Gastroesophageal sphincter (tissue), 4 donors: ENCODE data around the gene DEPDC1B. TPM values are rescaled to one million over a fixed set of nuclear protein-coding genes. Genes with fewer than 3 reads are reported as not detected.
A peak's percentile ranks its signal among the peaks of the same experiment; 100 is the strongest.

Source experiments
- ATAC-seq: fragments of 150-250 bp; one replicate; pipeline ENCODE4 v1.9.1; 2016; ENCODE audit warnings: mild to moderate bottlenecking, moderate library complexity
- H3K27ac ChIP-seq, 4 donors: fragments of 200-600 bp; sonication (generic) in 3 of 4; 1 replicate in 3 of 4; 2 replicates in 1 of 4; pipeline ENCODE4 v1.5.1; 2016 to 2019
- H3K27me3 ChIP-seq: fragments of 200-600 bp; sonication (generic); one replicate; pipeline ENCODE4 v1.5.1; 2019
- H3K36me3 ChIP-seq, 2 donors: fragments of 200-600 bp; sonication (generic); one replicate each; pipeline ENCODE4 v1.5.1; 2019; ENCODE audit warnings: control low read depth in 1 of 2
- H3K4me1 ChIP-seq, 3 donors: fragments of 200-600 bp; sonication (generic); 1 replicate in 2 of 3; 2 replicates in 1 of 3; pipeline ENCODE4 v1.5.1; 2016 to 2019; ENCODE audit warnings: control low read depth in 2 of 3
- H3K4me3 ChIP-seq, 2 donors: fragments of 200-600 bp; sonication (generic); one replicate each; pipeline ENCODE4 v1.5.1; 2019; ENCODE audit warnings: mild to moderate bottlenecking in 1 of 2, moderate library complexity in 1 of 2
- H3K9me3 ChIP-seq, 3 donors: fragments of 200-600 bp; sonication (generic); one replicate each; pipeline ENCODE4 v1.5.1; 2017 to 2019; ENCODE audit warnings: control low read depth in 2 of 3
- EP300 ChIP-seq: sonication (generic); formaldehyde crosslinking; IDR thresholded peaks from one replicate; pipeline ENCODE4 v1.6.1; 2017; ENCODE audit warnings: antibody characterized with exemption, mild to moderate bottlenecking
- POLR2A ChIP-seq, 2 donors: fragments of 450-650 bp; IDR thresholded peaks; one replicate each; pipeline ENCODE4 v1.6.1; 2017; ENCODE audit warnings: antibody characterized with exemption in 2 of 2, mild to moderate bottlenecking in 2 of 2, moderate library complexity in 1 of 2
- POLR2AphosphoS5 ChIP-seq: sonication (generic); formaldehyde crosslinking; IDR thresholded peaks from one replicate; pipeline ENCODE4 v1.6.1; 2017; ENCODE audit warnings: antibody characterized with exemption
- WGBS, 2 donors: methylation state at CpG; one replicate each; pipeline ENCODE4 v1.1.5; 2018; ENCODE audit warnings: low coverage in 1 of 2; 5-methylcytosine and 5-hydroxymethylcytosine counted together
- total RNA-seq, 4 donors: library from RNA; depleted of rRNA; stranded (reverse); fragments of >200 nt; gene quantifications; one replicate each; pipeline ENCODE4 v1.1.0, GENCODE V29; 2016
- TF ChIP-seq, protein P1 (sequence below), 4 experiments: fragments of 200-600 bp in 2 of 4; fragments of 450-650 bp in 2 of 4; sonication (generic) in 1 of 4; IDR thresholded peaks; one replicate each; pipeline ENCODE4 v1.5.1; 2017 to 2019; ENCODE audit warnings: antibody characterized with exemption in 4 of 4, mild to moderate bottlenecking in 2 of 4, moderate library complexity in 2 of 4

DEPDC1B gene
- total RNA-seq, 4 donors from 2014 or later, result 0.62 to 0.69 TPM; not detected in 2

DNA sequence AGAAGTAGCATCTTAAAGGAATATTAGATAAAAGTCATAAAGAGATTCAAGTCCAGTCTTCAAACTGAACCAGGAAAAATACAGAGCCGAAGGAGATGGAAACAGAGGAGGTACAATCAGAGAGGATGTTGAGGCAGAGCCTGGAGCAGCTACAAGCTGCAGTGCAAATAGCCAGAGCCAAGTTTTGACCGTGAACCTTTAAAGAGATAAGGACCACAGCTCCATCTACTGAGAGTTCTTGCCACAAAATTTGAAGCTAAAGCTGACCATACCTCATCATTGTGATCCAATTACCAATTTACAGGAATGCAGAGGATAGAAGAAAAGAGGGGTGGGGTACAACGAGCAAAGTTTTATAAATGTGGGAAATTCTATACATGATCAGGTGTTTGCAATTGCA, 10.4 kb upstream of the DEPDC1B start:
- Histone ChIP-seq H3K4me3 (no peak overlapping the region), H3K4me1 (no peaks in the 10 kb centered on the region), H3K36me3 (no peaks in the 10 kb centered on the region), H3K9me3 (peaks cover 0 to 4% (median 0%) of the 10 kb centered on the region in 3 donors), H3K27me3 (no peaks in the 10 kb centered on the region), H3K27ac (no peak overlapping the region)
- no peak for ATAC-seq
- 53 to 68% methylated on average over 3 of the region's 3 CpGs for WGBS, 2 donors
- TF ChIP-seq POLR2A (IDR thresholded peaks at IDR 0.05), result no peak
- TF ChIP-seq POLR2AphosphoS5, result no peak
- TF ChIP-seq EP300, result no peak
- TF ChIP-seq, protein P1, sequence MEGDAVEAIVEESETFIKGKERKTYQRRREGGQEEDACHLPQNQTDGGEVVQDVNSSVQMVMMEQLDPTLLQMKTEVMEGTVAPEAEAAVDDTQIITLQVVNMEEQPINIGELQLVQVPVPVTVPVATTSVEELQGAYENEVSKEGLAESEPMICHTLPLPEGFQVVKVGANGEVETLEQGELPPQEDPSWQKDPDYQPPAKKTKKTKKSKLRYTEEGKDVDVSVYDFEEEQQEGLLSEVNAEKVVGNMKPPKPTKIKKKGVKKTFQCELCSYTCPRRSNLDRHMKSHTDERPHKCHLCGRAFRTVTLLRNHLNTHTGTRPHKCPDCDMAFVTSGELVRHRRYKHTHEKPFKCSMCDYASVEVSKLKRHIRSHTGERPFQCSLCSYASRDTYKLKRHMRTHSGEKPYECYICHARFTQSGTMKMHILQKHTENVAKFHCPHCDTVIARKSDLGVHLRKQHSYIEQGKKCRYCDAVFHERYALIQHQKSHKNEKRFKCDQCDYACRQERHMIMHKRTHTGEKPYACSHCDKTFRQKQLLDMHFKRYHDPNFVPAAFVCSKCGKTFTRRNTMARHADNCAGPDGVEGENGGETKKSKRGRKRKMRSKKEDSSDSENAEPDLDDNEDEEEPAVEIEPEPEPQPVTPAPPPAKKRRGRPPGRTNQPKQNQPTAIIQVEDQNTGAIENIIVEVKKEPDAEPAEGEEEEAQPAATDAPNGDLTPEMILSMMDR (IDR thresholded peaks at IDR 0.05), result no peak

DNA sequence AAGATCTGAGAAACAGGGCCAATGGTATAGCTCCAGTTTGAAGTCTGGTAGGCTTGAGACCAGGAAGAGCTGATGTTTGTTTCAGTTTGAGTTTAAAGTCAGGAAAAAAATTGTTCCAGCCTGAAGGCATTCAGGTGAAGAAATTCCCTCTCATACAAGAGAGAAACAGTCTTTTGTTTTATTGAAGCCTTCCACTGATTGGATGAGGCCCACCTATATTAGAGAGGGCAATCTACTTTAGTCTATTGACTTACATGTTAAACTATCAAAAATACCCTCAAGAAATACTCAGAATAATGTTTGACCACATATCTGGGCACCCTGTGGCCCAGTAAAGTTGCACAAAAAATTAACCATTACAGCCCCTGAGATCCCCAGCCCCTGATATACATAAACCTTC, 5.2 kb upstream of the DEPDC1B start:
- no peaks in the 10 kb centered on the region for H3K36me3 ChIP-seq
- no peak overlapping the region for H3K27ac ChIP-seq
- H3K4me3 ChIP-seq, result no peak overlapping the region
- H3K4me1 ChIP-seq, result peaks cover 0 to 10% (median 3%) of the 10 kb centered on the region in 3 donors
- no peaks in the 10 kb centered on the region for H3K9me3 ChIP-seq
- no peak for ATAC-seq
- TF ChIP-seq EP300 (no peak), POLR2A (IDR thresholded peaks at IDR 0.05) (no peak), POLR2AphosphoS5 (no peak)
- TF ChIP-seq, protein P1 (IDR thresholded peaks at IDR 0.05), result no peak
- no peaks in the 10 kb centered on the region for H3K27me3 ChIP-seq

DNA sequence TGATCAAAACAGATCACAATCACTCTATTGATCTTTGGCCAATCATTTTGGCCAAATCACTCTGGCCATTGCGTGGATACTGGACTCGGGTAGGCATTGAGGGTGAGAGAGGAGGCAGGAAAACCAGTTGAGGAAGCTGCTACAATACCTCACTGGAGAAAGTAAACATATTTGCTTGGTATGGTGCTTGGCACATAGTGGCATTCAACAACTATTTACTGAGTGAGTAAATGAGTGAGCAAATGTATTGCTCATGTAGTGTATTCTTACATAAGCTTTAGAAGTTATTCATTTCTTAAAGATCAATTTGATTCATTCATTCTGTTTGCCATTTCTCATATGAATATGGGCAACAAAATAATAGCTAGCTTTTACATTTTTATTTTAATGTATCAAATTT, 4.0 kb upstream of the DEPDC1B start:
- Histone ChIP-seq H3K4me1 (peaks cover 0 to 18% (median 3%) of the 10 kb centered on the region in 3 donors), H3K27ac (no peak overlapping the region), H3K4me3 (no peak overlapping the region), H3K27me3 (no peaks in the 10 kb centered on the region), H3K36me3 (no peaks in the 10 kb centered on the region), H3K9me3 (no peaks in the 10 kb centered on the region)
- WGBS, 2 donors, result 83 to 92% methylated on average over 2 of the region's 2 CpGs
- TF ChIP-seq EP300, result no peak
- ATAC-seq, result no peak

DNA sequence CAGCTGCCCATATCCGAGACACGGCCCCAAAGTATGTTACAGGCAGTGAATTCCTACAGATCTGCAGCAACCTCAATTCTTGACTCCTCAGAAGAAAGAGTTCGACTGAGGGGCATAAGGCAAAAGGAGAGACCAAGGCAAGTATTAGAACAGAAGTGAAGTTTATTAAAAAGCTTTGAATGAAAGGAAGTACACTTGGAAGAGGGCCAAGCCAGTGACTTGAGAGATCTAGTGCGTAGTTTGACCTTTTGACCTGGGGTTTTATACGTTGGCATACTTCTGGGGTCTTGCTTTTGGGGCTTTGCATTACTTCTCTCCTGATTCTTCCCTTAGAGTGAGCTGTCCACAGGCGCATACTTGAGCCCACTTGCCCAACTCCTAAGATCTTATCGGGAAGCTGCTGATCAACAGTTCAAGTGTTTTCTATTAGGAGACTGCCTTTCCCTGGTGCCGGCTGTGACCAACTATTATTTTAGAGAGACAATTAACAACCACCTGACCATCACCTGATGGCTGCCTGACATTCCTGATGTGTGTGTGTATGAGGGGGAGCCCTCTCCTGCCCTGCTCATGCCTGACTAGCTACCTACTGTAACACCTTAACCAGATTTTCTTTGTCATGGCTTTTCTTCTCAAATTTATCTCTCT, 1.5 kb upstream of the DEPDC1B start:
- no peak for ATAC-seq
- Histone ChIP-seq H3K4me3 (no peak overlapping the region), H3K9me3 (no peaks in the 10 kb centered on the region), H3K36me3 (no peaks in the 10 kb centered on the region), H3K27ac (no peak overlapping the region), H3K27me3 (no peaks in the 10 kb centered on the region), H3K4me1 (peaks cover 0 to 18% (median 3%) of the 10 kb centered on the region in 3 donors)
- TF ChIP-seq, protein P1 (IDR thresholded peaks at IDR 0.05), result no peak
- TF ChIP-seq EP300, result no peak
- no peak for TF ChIP-seq POLR2AphosphoS5
- TF ChIP-seq POLR2A (IDR thresholded peaks at IDR 0.05), result no peak
- WGBS, 2 donors, result 57 to 64% methylated on average over 6 of the region's 8 CpGs

DNA sequence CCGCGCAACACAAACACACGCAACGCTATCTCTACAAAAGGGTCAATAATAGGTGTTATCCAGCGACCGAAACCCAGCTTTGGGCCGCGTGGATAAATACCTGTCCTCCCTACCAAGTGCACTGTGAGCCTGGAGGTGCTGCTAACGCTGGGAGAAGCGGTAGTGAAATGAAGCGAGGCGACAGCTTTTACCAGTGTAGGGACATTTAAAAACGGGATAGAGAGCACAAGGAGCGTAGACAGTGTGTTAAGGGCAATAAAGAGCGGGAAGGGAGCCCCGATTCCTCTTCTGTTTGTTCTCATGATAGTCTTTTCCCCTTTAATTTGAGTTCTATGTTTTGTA, 421 bp upstream of the DEPDC1B start:
- Histone ChIP-seq H3K27me3 (no peaks in the 10 kb centered on the region), H3K4me3 (peak overlapping the region; percentile 64 to 69), H3K36me3 (no peaks in the 10 kb centered on the region), H3K27ac (peak overlapping the region; percentile 32 to 89 (median 81)), H3K4me1 (peaks cover 0 to 18% (median 3%) of the 10 kb centered on the region in 3 donors), H3K9me3 (no peaks in the 10 kb centered on the region)
- ATAC-seq, result peak; percentile 31
- TF ChIP-seq POLR2A (IDR thresholded peaks at IDR 0.05), result no peak
- no peak for TF ChIP-seq POLR2AphosphoS5
- 0 to 2% methylated on average over 8 to 11 of the region's 16 CpGs for whole genome bisulfite sequencing, 2 donors

DNA sequence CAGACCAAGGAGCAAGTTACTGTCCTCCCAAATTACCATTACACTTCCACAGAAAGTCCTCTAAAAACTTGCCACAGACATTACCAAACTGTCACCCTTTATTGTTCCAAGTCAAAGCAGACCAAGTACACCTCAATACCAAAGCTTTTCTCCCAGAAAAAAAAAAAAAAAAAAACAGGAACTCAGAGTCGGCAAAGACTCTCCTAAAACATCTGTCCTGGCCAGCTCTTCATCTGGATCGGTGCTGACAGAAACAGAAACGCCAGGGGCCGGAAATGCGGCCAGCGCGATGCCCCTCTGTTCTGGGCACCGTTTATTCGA, 718 bp downstream of the DEPDC1B start:
- no peak for ATAC-seq
- H3K4me3 ChIP-seq, result peak overlapping the region; percentile 64 to 69
- 2% methylated on average over 7 of the region's 9 CpGs; no CpG with 5 or more reads in 1 of the 2 donors for WGBS, 2 donors
- no peaks in the 10 kb centered on the region for H3K27me3 ChIP-seq
- peaks cover 0 to 18% (median 3%) of the 10 kb centered on the region in 3 donors for H3K4me1 ChIP-seq
- H3K27ac ChIP-seq, result peak overlapping the region in 2 of 4 donors; percentile 82 to 89
- TF ChIP-seq, protein P1 (IDR thresholded peaks at IDR 0.05), result no peak
- TF ChIP-seq EP300, result no peak
- no peak for TF ChIP-seq POLR2AphosphoS5
- no peak for TF ChIP-seq POLR2A (IDR thresholded peaks at IDR 0.05)
- no peaks in the 10 kb centered on the region for H3K9me3 ChIP-seq
- no peaks in the 10 kb centered on the region for H3K36me3 ChIP-seq
